OCI-LY3 (cell line): ENCODE measurements around the gene TCF20.

ENCODE experiments used
- CTCF ChIP-seq: fragments of 200-600, 300-600 bp; sonication (generic); IDR thresholded peaks from 2 replicates; pipeline ENCODE4 v1.5.1; 2014; ENCODE audit warnings: antibody characterized with exemption, low read length, low read depth
- EZH2phosphoT487 ChIP-seq: fragments of 200-600 bp; shearing (Covaris generic); IDR thresholded peaks from 2 replicates; pipeline ENCODE4 v1.6.1; 2018; ENCODE audit warnings: antibody characterized with exemption, mixed run types, low read depth

GRCh38 chr22:42236268-42236667 is 34.2 kb downstream of the TCF20 start:
- TF ChIP-seq CTCF (no peak), EZH2phosphoT487 (no peak)
